ENCODE data around the gene LRRK1. TPM values are rescaled to one million over a fixed set of nuclear protein-coding genes. Genes with fewer than 3 reads are reported as not detected.

Gene LRRK1
- polyA plus RNA-seq, 4 donors, result 3.8 to 9.4 (median 5.9) TPM

DNA sequence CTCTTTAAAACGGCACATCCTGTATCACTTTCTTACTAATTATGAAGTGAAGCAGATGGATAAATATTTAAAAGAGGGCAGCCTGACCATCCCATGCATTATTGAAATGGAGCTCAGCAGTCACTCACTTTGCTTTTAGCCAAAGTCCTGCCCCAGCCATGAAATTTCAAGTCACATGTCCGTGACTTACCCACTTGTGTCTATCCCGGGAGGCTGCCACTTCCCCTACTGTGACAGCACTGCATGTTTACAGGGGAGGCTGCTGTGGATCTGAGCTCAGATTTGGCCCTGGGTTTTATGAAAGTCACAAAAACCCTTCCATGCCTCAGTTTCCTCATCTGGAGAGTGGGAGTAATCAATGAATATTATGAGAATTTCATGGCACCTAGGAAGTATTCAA is 17.9 kb upstream of the LRRK1 start:
- Histone ChIP-seq H3K27ac (ENCODE audit: low read depth in 1 of 3, low read length in 2 of 3) (peak overlapping the region in 2 of 3 donors; percentile 47 to 70), H3K27me3 (ENCODE audit: control insufficient read depth in 3 of 3, insufficient read depth in 3 of 3, low read length in 3 of 3) (no peaks in the 10 kb centered on the region), H3K4me3 (ENCODE audit: low read depth in 1 of 3, low read length in 3 of 3) (no peak overlapping the region), H3K36me3 (ENCODE audit: control insufficient read depth in 3 of 3, insufficient read depth in 2 of 3, low read depth in 1 of 3, low read length in 3 of 3) (peaks cover 0 to 12% (median 0%) of the 10 kb centered on the region in 3 donors), H3K4me1 (ENCODE audit: control insufficient read depth in 3 of 3, insufficient read depth in 2 of 3, low read depth in 1 of 3, low read length in 2 of 3) (peaks cover 0 to 2% (median 0%) of the 10 kb centered on the region in 3 donors), H3K9me3 (ENCODE audit: control insufficient read depth in 2 of 2, insufficient read depth in 1 of 2, low read depth in 1 of 2, low read length in 1 of 2) (no peaks in the 10 kb centered on the region)
- FAIRE-seq, result no peak
- no peak for DNase-seq
- WGBS, 3 donors, result 61 to 75% (median 67%) methylated on average over 3 of the region's 3 CpGs

DNA sequence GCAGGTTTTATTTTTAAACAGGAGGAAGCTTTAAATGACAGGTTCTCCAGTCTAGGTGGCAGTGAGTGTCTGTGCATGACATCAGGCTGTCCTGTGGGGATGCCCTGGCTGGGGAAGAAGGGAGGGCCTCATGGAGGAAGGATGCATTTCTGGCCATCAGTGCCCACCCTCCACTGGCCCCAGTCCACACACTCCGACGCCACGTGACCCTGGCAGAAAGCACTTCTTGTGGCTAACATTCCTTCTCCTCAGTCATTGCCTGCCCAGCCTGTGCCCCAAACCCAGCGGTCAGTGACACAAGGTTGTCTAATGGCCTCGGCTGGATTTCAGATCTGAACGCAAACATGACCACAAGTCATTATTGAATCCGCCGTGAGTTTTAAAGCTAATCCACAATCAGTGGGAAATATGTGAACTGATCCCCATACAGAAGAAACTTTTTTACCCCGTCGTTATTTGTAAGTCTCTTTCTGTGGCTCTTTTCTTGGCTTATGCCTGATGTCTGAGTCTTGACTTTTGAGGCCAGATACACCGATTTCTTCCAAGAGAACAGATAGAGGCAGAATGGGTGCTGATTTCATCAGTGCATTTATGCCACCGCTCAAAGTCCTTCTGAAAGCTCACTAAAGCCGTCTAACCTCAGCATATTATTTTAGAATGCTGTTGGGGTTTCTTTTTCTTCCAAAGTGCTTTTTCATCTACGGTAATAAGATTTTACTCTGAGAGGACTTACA is 17.3 kb upstream of the LRRK1 start:
- Histone ChIP-seq H3K36me3 (ENCODE audit: control insufficient read depth in 3 of 3, insufficient read depth in 2 of 3, low read depth in 1 of 3, low read length in 3 of 3) (peaks cover 0 to 12% (median 0%) of the 10 kb centered on the region in 3 donors), H3K4me1 (ENCODE audit: control insufficient read depth in 3 of 3, insufficient read depth in 2 of 3, low read depth in 1 of 3, low read length in 2 of 3) (peaks cover 0 to 2% (median 0%) of the 10 kb centered on the region in 3 donors), H3K4me3 (ENCODE audit: low read depth in 1 of 3, low read length in 3 of 3) (peak overlapping the region in 1 of 3 donors; percentile 18), H3K9me3 (ENCODE audit: control insufficient read depth in 2 of 2, insufficient read depth in 1 of 2, low read depth in 1 of 2, low read length in 1 of 2) (no peaks in the 10 kb centered on the region), H3K27ac (ENCODE audit: low read depth in 1 of 3, low read length in 2 of 3) (peak overlapping the region in 2 of 3 donors; percentile 70 to 71), H3K27me3 (ENCODE audit: control insufficient read depth in 3 of 3, insufficient read depth in 3 of 3, low read length in 3 of 3) (no peaks in the 10 kb centered on the region)
- 64 to 67% (median 66%) methylated on average over 14 of the region's 14 CpGs for WGBS, 3 donors
- DNase-seq (peak in 1 of 2 donors; percentile 5), FAIRE-seq (no peak)

GRCh38 chr15:100902436-100903167 is 16.6 kb upstream of the LRRK1 start:
- H3K27ac ChIP-seq (ENCODE audit: low read depth in 1 of 3, low read length in 2 of 3), result peak overlapping the region in 2 of 3 donors; percentile 63 to 70
- peak; percentile 45 to 49 for DNase-seq
- peaks cover 0 to 2% (median 0%) of the 10 kb centered on the region in 3 donors for H3K4me1 ChIP-seq (ENCODE audit: control insufficient read depth in 3 of 3, insufficient read depth in 2 of 3, low read depth in 1 of 3, low read length in 2 of 3)
- peaks cover 0 to 12% (median 0%) of the 10 kb centered on the region in 3 donors for H3K36me3 ChIP-seq (ENCODE audit: control insufficient read depth in 3 of 3, insufficient read depth in 2 of 3, low read depth in 1 of 3, low read length in 3 of 3)
- WGBS, 3 donors, result 41 to 45% (median 42%) methylated on average over 22 of the region's 22 CpGs
- H3K27me3 ChIP-seq (ENCODE audit: control insufficient read depth in 3 of 3, insufficient read depth in 3 of 3, low read length in 3 of 3), result no peaks in the 10 kb centered on the region
- H3K4me3 ChIP-seq (ENCODE audit: low read depth in 1 of 3, low read length in 3 of 3), result peak overlapping the region in 1 of 3 donors; percentile 18
- no peak for FAIRE-seq
- no peaks in the 10 kb centered on the region for H3K9me3 ChIP-seq (ENCODE audit: control insufficient read depth in 2 of 2, insufficient read depth in 1 of 2, low read depth in 1 of 2, low read length in 1 of 2)

DNA sequence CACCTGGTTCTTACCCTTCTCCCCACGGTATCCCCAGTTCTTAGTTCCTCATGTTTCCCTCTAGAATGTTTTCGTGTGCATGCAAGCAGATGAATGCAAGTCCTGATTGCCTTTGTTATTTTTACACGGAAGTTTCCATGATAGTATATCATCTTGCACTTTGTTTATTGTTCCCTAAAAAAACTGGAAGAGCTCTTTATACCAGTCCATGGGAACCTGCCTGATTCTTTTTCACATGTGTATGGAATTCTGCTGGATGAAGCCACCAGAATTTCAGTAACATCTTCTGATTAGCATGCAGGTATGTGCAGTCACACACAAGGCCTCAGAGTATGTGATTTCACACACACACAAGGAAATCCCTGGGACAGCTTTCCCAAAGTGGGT is 16.0 kb upstream of the LRRK1 start:
- Histone ChIP-seq H3K36me3 (ENCODE audit: control insufficient read depth in 3 of 3, insufficient read depth in 2 of 3, low read depth in 1 of 3, low read length in 3 of 3) (peaks cover 0 to 8% (median 0%) of the 10 kb centered on the region in 3 donors), H3K27ac (ENCODE audit: low read depth in 1 of 3, low read length in 2 of 3) (no peak overlapping the region), H3K9me3 (ENCODE audit: control insufficient read depth in 2 of 2, insufficient read depth in 1 of 2, low read depth in 1 of 2, low read length in 1 of 2) (no peaks in the 10 kb centered on the region), H3K27me3 (ENCODE audit: control insufficient read depth in 3 of 3, insufficient read depth in 3 of 3, low read length in 3 of 3) (no peaks in the 10 kb centered on the region), H3K4me3 (ENCODE audit: low read depth in 1 of 3, low read length in 3 of 3) (no peak overlapping the region), H3K4me1 (ENCODE audit: control insufficient read depth in 3 of 3, insufficient read depth in 2 of 3, low read depth in 1 of 3, low read length in 2 of 3) (peaks cover 0 to 2% (median 0%) of the 10 kb centered on the region in 3 donors)
- no peak for DNase-seq
- WGBS, 3 donors, result 57 to 64% (median 63%) methylated on average over 3 of the region's 3 CpGs
- no peak for FAIRE-seq

DNA sequence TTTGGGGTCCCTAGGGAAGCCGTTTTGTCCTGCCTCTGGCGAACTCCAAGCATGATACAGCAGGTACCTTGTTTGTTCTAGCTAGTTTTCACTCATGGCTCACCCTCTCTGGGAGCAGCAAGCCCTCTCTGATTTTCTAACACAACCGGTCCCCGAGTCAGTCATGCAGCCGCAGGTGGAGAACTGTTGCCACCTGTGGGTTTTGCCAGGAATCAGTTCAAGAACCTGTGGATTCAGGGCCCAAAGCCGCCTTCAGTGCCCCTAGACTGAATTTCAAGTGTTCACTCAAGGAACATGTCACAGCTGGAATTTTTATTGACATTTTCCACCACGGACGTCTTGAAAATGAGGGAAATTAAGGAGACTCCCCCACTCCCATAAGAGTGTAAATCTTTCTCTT is 13.3 kb upstream of the LRRK1 start:
- no peak for FAIRE-seq
- Histone ChIP-seq H3K27ac (ENCODE audit: low read depth in 1 of 3, low read length in 2 of 3) (no peak overlapping the region), H3K36me3 (ENCODE audit: control insufficient read depth in 3 of 3, insufficient read depth in 2 of 3, low read depth in 1 of 3, low read length in 3 of 3) (peaks cover 0 to 13% (median 0%) of the 10 kb centered on the region in 3 donors), H3K9me3 (ENCODE audit: control insufficient read depth in 2 of 2, insufficient read depth in 1 of 2, low read depth in 1 of 2, low read length in 1 of 2) (no peaks in the 10 kb centered on the region), H3K4me1 (ENCODE audit: control insufficient read depth in 3 of 3, insufficient read depth in 2 of 3, low read depth in 1 of 3, low read length in 2 of 3) (peaks cover 0 to 2% (median 0%) of the 10 kb centered on the region in 3 donors), H3K27me3 (ENCODE audit: control insufficient read depth in 3 of 3, insufficient read depth in 3 of 3, low read length in 3 of 3) (no peaks in the 10 kb centered on the region), H3K4me3 (ENCODE audit: low read depth in 1 of 3, low read length in 3 of 3) (no peak overlapping the region)
- no peak for DNase-seq
- WGBS, 3 donors, result 75 to 80% (median 77%) methylated on average over 8 of the region's 8 CpGs

DNA sequence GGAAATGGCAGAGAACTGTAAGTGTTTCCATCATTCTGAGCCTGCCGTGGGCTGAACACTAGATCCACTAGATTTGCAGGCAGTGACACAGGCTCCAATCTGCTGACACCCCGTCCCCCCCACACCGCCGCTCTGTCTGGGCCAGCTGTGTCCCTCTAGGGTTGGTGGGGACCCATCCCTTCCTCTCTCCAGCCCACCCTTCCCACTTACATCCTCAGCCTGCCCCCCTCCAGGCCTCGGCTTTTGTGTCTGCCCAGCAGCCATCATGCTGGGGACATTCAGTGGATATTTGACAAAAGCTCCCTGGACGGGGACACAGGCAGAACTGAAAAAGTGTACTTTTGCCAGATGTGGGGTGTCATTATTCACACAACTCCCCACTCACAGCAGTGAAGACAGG is 10.7 kb upstream of the LRRK1 start:
- H3K27me3 ChIP-seq (ENCODE audit: control insufficient read depth in 3 of 3, insufficient read depth in 3 of 3, low read length in 3 of 3), result peaks cover 0 to under 1% (median 0%) of the 10 kb centered on the region in 3 donors
- no peak overlapping the region for H3K27ac ChIP-seq (ENCODE audit: low read depth in 1 of 3, low read length in 2 of 3)
- H3K36me3 ChIP-seq (ENCODE audit: control insufficient read depth in 3 of 3, insufficient read depth in 2 of 3, low read depth in 1 of 3, low read length in 3 of 3), result peaks cover 0 to 13% (median 0%) of the 10 kb centered on the region in 3 donors
- H3K4me3 ChIP-seq (ENCODE audit: low read depth in 1 of 3, low read length in 3 of 3), result no peak overlapping the region
- H3K9me3 ChIP-seq (ENCODE audit: control insufficient read depth in 2 of 2, insufficient read depth in 1 of 2, low read depth in 1 of 2, low read length in 1 of 2), result peaks cover 0 to 3% of the 10 kb centered on the region in 2 donors
- DNase-seq (no peak), FAIRE-seq (no peak)
- 73 to 90% (median 86%) methylated on average over 6 of the region's 6 CpGs for whole genome bisulfite sequencing, 3 donors
- H3K4me1 ChIP-seq (ENCODE audit: control insufficient read depth in 3 of 3, insufficient read depth in 2 of 3, low read depth in 1 of 3, low read length in 2 of 3), result no peaks in the 10 kb centered on the region

GRCh38 chr15:100909565-100909964 is 9.6 kb upstream of the LRRK1 start:
- Histone ChIP-seq H3K9me3 (ENCODE audit: control insufficient read depth in 2 of 2, insufficient read depth in 1 of 2, low read depth in 1 of 2, low read length in 1 of 2) (peaks cover 0 to 4% of the 10 kb centered on the region in 2 donors), H3K27me3 (ENCODE audit: control insufficient read depth in 3 of 3, insufficient read depth in 3 of 3, low read length in 3 of 3) (peaks cover 0 to 4% (median 0%) of the 10 kb centered on the region in 3 donors), H3K36me3 (ENCODE audit: control insufficient read depth in 3 of 3, insufficient read depth in 2 of 3, low read depth in 1 of 3, low read length in 3 of 3) (peaks cover 0 to 15% (median 0%) of the 10 kb centered on the region in 3 donors), H3K27ac (ENCODE audit: low read depth in 1 of 3, low read length in 2 of 3) (peak overlapping the region in 1 of 3 donors; percentile 10), H3K4me1 (ENCODE audit: control insufficient read depth in 3 of 3, insufficient read depth in 2 of 3, low read depth in 1 of 3, low read length in 2 of 3) (no peaks in the 10 kb centered on the region), H3K4me3 (ENCODE audit: low read depth in 1 of 3, low read length in 3 of 3) (no peak overlapping the region)
- FAIRE-seq (no peak), DNase-seq (no peak)
- WGBS, 3 donors, result 73 to 89% (median 85%) methylated on average over 4 of the region's 4 CpGs
